Nephron (organoid): ENCODE results near the gene OPRM1.

Experiments used
- H3K27ac Mint-ChIP-seq, 3 experiments: 2 replicates each; pipeline ENCODE4 v1.8.0; 2020; ENCODE audit warnings: mixed read lengths in 3 of 3, mild to moderate bottlenecking in 2 of 3, moderate library complexity in 1 of 3
- H3K27me3 Mint-ChIP-seq: 2 replicates; pipeline ENCODE4 v1.8.0; 2021; ENCODE audit warnings: low read depth, mild to moderate bottlenecking, moderate library complexity, mixed read lengths
- H3K36me3 Mint-ChIP-seq: 2 replicates; pipeline ENCODE4 v1.8.0; 2020; ENCODE audit warnings: low read depth, mixed read lengths
- H3K4me1 Mint-ChIP-seq: 2 replicates; pipeline ENCODE4 v1.8.0; 2020; ENCODE audit warnings: mixed read lengths
- H3K4me3 Mint-ChIP-seq, 3 experiments: 2 replicates each; pipeline ENCODE4 v1.8.0; 2020; ENCODE audit warnings: mild to moderate bottlenecking in 3 of 3, mixed read lengths in 3 of 3, moderate library complexity in 2 of 3
- H3K9me3 Mint-ChIP-seq: 2 replicates; pipeline ENCODE4 v1.8.0; 2020; ENCODE audit warnings: mixed read lengths
- TF ChIP-seq, protein P1 (sequence below), 3 experiments: fragments of 200-600 bp; sonication (generic); IDR thresholded peaks; one replicate each; pipeline ENCODE4 v1.5.0; 2021; ENCODE audit warnings: antibody characterized with exemption in 3 of 3; ENCODE audit not compliant: unreplicated experiment in 3 of 3

Gene OPRM1

DNA sequence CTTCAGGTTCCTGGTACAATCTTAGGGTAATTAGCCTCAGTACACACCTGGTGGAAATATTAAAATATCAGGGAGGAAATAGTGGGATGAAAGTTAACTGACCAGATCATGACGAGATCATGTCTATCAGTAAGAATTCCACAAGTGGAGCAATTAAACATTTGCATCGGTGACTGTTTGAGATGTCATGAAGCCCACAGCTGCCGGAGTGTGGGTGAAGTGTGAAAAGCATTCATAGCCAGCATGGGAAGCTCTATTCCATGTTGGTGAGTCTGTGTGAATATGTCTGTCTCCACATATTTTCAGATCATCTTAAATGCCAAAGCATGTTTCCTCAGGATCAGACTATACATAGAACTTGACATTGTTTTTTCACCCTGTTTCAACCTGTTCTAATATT, 174.7 kb downstream of the OPRM1 start:
- Mint-ChIP-seq H3K4me1 (peaks cover 9% of the 10 kb centered on the region), H3K27me3 (no peaks in the 10 kb centered on the region), H3K36me3 (no peaks in the 10 kb centered on the region), H3K4me3 (no peak overlapping the region), H3K9me3 (no peaks in the 10 kb centered on the region), H3K27ac (no peak overlapping the region)
- TF ChIP-seq, protein P1, sequence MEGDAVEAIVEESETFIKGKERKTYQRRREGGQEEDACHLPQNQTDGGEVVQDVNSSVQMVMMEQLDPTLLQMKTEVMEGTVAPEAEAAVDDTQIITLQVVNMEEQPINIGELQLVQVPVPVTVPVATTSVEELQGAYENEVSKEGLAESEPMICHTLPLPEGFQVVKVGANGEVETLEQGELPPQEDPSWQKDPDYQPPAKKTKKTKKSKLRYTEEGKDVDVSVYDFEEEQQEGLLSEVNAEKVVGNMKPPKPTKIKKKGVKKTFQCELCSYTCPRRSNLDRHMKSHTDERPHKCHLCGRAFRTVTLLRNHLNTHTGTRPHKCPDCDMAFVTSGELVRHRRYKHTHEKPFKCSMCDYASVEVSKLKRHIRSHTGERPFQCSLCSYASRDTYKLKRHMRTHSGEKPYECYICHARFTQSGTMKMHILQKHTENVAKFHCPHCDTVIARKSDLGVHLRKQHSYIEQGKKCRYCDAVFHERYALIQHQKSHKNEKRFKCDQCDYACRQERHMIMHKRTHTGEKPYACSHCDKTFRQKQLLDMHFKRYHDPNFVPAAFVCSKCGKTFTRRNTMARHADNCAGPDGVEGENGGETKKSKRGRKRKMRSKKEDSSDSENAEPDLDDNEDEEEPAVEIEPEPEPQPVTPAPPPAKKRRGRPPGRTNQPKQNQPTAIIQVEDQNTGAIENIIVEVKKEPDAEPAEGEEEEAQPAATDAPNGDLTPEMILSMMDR (IDR thresholded peaks at IDR 0.05; ENCODE audit: unreplicated experiment in 3 of 3): no peak

DNA sequence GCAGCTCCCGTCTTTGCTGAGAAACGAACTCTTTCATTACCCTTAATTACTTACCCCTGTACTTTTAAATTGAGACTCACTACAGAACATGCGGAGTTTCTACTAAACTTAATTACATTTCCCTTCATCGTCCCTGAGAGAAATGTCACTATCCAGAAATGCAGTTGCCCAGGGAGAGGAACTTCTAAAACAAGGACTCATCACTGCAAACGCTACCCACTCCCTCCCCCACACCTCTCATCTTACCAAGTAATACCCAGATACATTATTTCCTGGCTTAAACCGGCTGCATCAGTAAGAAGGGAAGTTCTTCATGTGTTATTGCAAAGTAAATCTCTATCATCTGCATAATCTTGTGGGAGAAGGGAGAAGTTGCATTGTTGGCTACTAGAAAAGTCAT, 179.3 kb downstream of the OPRM1 start:
- TF ChIP-seq, protein P1 (IDR thresholded peaks at IDR 0.05; ENCODE audit: unreplicated experiment in 3 of 3): no peak
- H3K4me1 Mint-ChIP-seq: peaks cover 12% of the 10 kb centered on the region
- H3K36me3 Mint-ChIP-seq: no peaks in the 10 kb centered on the region
- peak overlapping the region in 2 of 3 experiments; percentile 16 to 66 for H3K27ac Mint-ChIP-seq
- no peaks in the 10 kb centered on the region for H3K9me3 Mint-ChIP-seq
- H3K4me3 Mint-ChIP-seq: no peak overlapping the region
- no peaks in the 10 kb centered on the region for H3K27me3 Mint-ChIP-seq

DNA sequence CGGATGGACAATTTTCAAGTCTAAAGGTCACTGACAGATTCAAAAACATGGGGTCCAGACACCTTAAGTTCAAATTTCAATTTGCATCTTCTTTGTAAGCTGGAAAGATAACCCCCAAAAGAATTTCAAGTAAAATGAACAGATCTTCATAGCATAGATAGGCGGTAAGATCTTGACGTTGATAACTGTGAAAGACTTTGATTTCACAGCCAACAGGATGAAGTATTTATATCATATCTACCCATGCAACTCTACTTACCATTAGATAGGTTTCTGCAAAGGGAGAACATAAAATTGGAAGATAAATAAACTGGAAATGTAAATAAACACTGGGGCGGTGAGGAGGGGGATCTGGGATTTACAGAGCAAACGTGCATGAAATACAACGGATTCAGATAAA, 179.7 kb downstream of the OPRM1 start:
- H3K27ac Mint-ChIP-seq: no peak overlapping the region
- no peaks in the 10 kb centered on the region for H3K36me3 Mint-ChIP-seq
- H3K4me3 Mint-ChIP-seq: no peak overlapping the region
- H3K27me3 Mint-ChIP-seq: no peaks in the 10 kb centered on the region
- peaks cover 12% of the 10 kb centered on the region for H3K4me1 Mint-ChIP-seq
- TF ChIP-seq, protein P1 (IDR thresholded peaks at IDR 0.05; ENCODE audit: unreplicated experiment in 3 of 3): no peak
- no peaks in the 10 kb centered on the region for H3K9me3 Mint-ChIP-seq

DNA sequence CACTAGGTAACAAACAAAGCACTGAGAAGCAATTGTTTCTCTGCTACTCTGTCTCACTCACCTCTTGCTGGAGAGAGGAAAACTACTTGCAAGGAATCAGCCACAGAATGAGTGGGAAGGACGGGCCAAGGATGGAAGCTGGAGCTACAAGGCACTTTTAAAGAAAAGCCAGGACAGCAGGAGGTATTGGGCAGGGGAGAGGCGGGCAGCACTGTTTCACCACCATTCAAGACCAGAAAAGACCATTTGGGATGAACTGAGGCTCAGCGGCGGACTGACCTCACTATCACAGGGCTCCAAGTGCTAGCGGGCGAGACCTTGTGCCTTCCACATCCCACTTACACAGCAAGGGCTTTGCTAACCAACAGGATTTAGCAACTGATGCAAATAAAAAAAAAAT, 180.2 kb downstream of the OPRM1 start:
- no peaks in the 10 kb centered on the region for H3K9me3 Mint-ChIP-seq
- H3K4me1 Mint-ChIP-seq: peaks cover 12% of the 10 kb centered on the region
- TF ChIP-seq, protein P1 (IDR thresholded peaks at IDR 0.05; ENCODE audit: unreplicated experiment in 3 of 3): no peak
- no peak overlapping the region for H3K27ac Mint-ChIP-seq
- H3K36me3 Mint-ChIP-seq: no peaks in the 10 kb centered on the region
- H3K27me3 Mint-ChIP-seq: no peaks in the 10 kb centered on the region
- no peak overlapping the region for H3K4me3 Mint-ChIP-seq

DNA sequence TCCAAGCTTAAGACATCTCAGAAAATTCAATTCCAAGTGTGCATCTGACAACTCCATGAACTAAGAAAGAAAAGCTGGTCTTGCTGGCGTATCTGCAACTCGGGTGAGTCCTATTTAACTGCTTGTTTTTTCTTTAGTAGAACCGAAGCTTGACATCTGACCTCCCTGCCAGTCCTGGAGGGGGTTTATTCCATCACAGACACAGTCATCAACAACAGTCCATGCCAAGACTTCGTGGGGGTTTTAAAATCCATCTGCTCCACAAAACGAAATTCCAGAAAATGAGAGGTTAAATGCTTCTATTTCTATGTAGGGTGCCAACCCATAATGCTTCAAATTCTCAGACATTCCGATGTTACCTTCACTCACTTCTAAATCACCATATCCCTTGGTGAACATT, 183.7 kb downstream of the OPRM1 start:
- Mint-ChIP-seq H3K4me3 (no peak overlapping the region), H3K27ac (no peak overlapping the region), H3K36me3 (no peaks in the 10 kb centered on the region), H3K4me1 (peaks cover 12% of the 10 kb centered on the region), H3K27me3 (peaks cover 4% of the 10 kb centered on the region), H3K9me3 (no peaks in the 10 kb centered on the region)
- TF ChIP-seq, protein P1 (IDR thresholded peaks at IDR 0.05; ENCODE audit: unreplicated experiment in 3 of 3): no peak

DNA sequence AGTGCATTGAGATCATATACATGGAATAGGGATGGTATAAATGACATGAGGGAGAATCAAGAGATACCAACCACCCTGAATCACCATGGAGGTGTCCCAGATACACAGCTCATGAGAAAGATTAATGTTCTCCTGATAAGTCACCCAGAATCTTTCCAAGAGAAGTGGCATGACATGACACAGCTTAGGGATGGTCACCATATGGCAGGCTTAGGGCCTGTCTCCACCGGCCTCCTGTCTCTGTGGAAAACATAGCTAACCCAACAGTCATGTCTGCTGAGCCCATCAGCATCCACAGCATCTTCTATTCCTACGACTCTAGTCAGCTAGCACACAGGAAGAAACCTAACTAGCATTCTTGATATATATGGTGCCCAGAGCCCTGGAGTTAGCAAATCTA, 184.3 kb downstream of the OPRM1 start:
- peaks cover 4% of the 10 kb centered on the region for H3K27me3 Mint-ChIP-seq
- H3K4me1 Mint-ChIP-seq: peaks cover 6% of the 10 kb centered on the region
- H3K27ac Mint-ChIP-seq: no peak overlapping the region
- H3K9me3 Mint-ChIP-seq: no peaks in the 10 kb centered on the region
- H3K4me3 Mint-ChIP-seq: no peak overlapping the region
- H3K36me3 Mint-ChIP-seq: no peaks in the 10 kb centered on the region
- TF ChIP-seq, protein P1 (IDR thresholded peaks at IDR 0.05; ENCODE audit: unreplicated experiment in 3 of 3): no peak
